Stimulated activated effector memory CD8-positive, alpha-beta T cell treated with anti-CD3 and anti-CD28 coated beads, Interleukin-12 subunit alpha, Interleukin-12 subunit beta, amount 100 ng/mL, for 72 hours (primary cell): Measurements from ENCODE around the gene KLHL22.
"Not testable (repeated sequence)": the region's sequence is repeated elsewhere in the genome, so short reads cannot be mapped to it uniquely, and the experiment has no call there.

Source experiments
- ATAC-seq: fragments of 150-1000 bp; cut with Tn5 transposase; 2 replicates; pipeline ENCODE4 v1.10.0; 2021
- DNase-seq, 2 donors: peaks; one replicate each; pipeline ENCODE4 v3.0.0; 2021 to 2022; ENCODE audit warnings: low spot score in 2 of 2
- H3K27ac Mint-ChIP-seq: one replicate; pipeline ENCODE4 v1.8.0; 2022; ENCODE audit warnings: mild to moderate bottlenecking, mixed read lengths
- H3K36me3 Mint-ChIP-seq: one replicate; pipeline ENCODE4 v1.8.0; 2022; ENCODE audit warnings: mild to moderate bottlenecking, mixed read lengths
- H3K4me1 Mint-ChIP-seq: one replicate; pipeline ENCODE4 v1.8.0; 2022; ENCODE audit warnings: mixed read lengths
- H3K4me3 Mint-ChIP-seq: one replicate; pipeline ENCODE4 v1.8.0; 2022; ENCODE audit warnings: mild to moderate bottlenecking, mixed read lengths
- H3K9me3 Mint-ChIP-seq: one replicate; pipeline ENCODE4 v1.8.0; 2022; ENCODE audit warnings: mixed read lengths

KLHL22 gene

GRCh38 chr22:20495861-20496681 is 476 bp upstream of the KLHL22 start:
- DNase-seq (peak; percentile 93 to 95), ATAC-seq (peak; percentile 97)
- no peaks in the 10 kb centered on the region for H3K9me3 Mint-ChIP-seq
- peaks cover 11% of the 10 kb centered on the region for H3K36me3 Mint-ChIP-seq
- peak overlapping the region; percentile 90 for H3K4me3 Mint-ChIP-seq
- peaks cover 34% of the 10 kb centered on the region for H3K4me1 Mint-ChIP-seq
- H3K27ac Mint-ChIP-seq, result peak overlapping the region; percentile 75

GRCh38 chr22:20491346-20491745 is 4.2 kb downstream of the KLHL22 start:
- no peak for DNase-seq
- Mint-ChIP-seq H3K4me3 (no peak overlapping the region), H3K4me1 (peaks cover 41% of the 10 kb centered on the region), H3K36me3 (peaks cover 6% of the 10 kb centered on the region), H3K27ac (no peak overlapping the region), H3K9me3 (no peaks in the 10 kb centered on the region)
- ATAC-seq, result no peak

- Mint-ChIP-seq H3K27ac (no peak overlapping the region), H3K36me3 (peaks cover 2% of the 10 kb centered on the region), H3K9me3 (no peaks in the 10 kb centered on the region), H3K4me1 (peaks cover 44% of the 10 kb centered on the region), H3K4me3 (no peak overlapping the region)
- no peak for DNase-seq
- no peak for ATAC-seq
These were observed 4.7 kb downstream of the KLHL22 start for GRCh38 chr22:20490941-20491307.

- no peaks in the 10 kb centered on the region for H3K9me3 Mint-ChIP-seq
- H3K4me1 Mint-ChIP-seq, result peaks cover 44% of the 10 kb centered on the region
- ATAC-seq (no peak), DNase-seq (no peak)
- no peak overlapping the region for H3K4me3 Mint-ChIP-seq
- no peak overlapping the region for H3K27ac Mint-ChIP-seq
- peaks cover 3% of the 10 kb centered on the region for H3K36me3 Mint-ChIP-seq
These were observed 5.2 kb downstream of the KLHL22 start for GRCh38 chr22:20490183-20490940.

- H3K36me3 Mint-ChIP-seq, result peaks cover 7% of the 10 kb centered on the region
- DNase-seq (no peak), ATAC-seq (no peak)
- H3K9me3 Mint-ChIP-seq, result no peaks in the 10 kb centered on the region
- peaks cover 38% of the 10 kb centered on the region for H3K4me1 Mint-ChIP-seq
- no peak overlapping the region for H3K27ac Mint-ChIP-seq
- H3K4me3 Mint-ChIP-seq, result no peak overlapping the region
These were observed 6.6 kb downstream of the KLHL22 start for GRCh38 chr22:20488946-20489345.

- Mint-ChIP-seq H3K27ac (peak overlapping the region; percentile 53), H3K36me3 (peaks cover 7% of the 10 kb centered on the region), H3K4me3 (no peak overlapping the region), H3K4me1 (peaks cover 33% of the 10 kb centered on the region), H3K9me3 (no peaks in the 10 kb centered on the region)
- ATAC-seq, result no peak
- no peak for DNase-seq
These were observed 7.9 kb downstream of the KLHL22 start for GRCh38 chr22:20487715-20488114.

- peaks cover 7% of the 10 kb centered on the region for H3K36me3 Mint-ChIP-seq
- H3K4me3 Mint-ChIP-seq, result no peak overlapping the region
- no peaks in the 10 kb centered on the region for H3K9me3 Mint-ChIP-seq
- ATAC-seq (no peak), DNase-seq (no peak)
- H3K27ac Mint-ChIP-seq, result peak overlapping the region; percentile 20
- peaks cover 21% of the 10 kb centered on the region for H3K4me1 Mint-ChIP-seq
These were observed 9.4 kb downstream of the KLHL22 start for GRCh38 chr22:20486229-20486628.

- Mint-ChIP-seq H3K4me1 (peaks cover 21% of the 10 kb centered on the region), H3K36me3 (peaks cover 7% of the 10 kb centered on the region), H3K9me3 (no peaks in the 10 kb centered on the region), H3K4me3 (no peak overlapping the region), H3K27ac (peak overlapping the region; percentile 3)
- ATAC-seq, result no peak
- DNase-seq, result no peak
These were observed 10.5 kb downstream of the KLHL22 start for GRCh38 chr22:20484948-20485683.

GRCh38 chr22:20483771-20484170 is 11.8 kb downstream of the KLHL22 start:
- Mint-ChIP-seq H3K4me1 (peaks cover 14% of the 10 kb centered on the region), H3K27ac (no peak overlapping the region), H3K4me3 (no peak overlapping the region), H3K36me3 (peaks cover 7% of the 10 kb centered on the region), H3K9me3 (no peaks in the 10 kb centered on the region)
- no peak for ATAC-seq
- DNase-seq, result no peak

GRCh38 chr22:20483143-20483506 is 12.5 kb downstream of the KLHL22 start:
- not testable (repeated sequence) for DNase-seq, H3K4me3 Mint-ChIP-seq, H3K9me3 Mint-ChIP-seq, ATAC-seq, H3K4me1 Mint-ChIP-seq, H3K36me3 Mint-ChIP-seq
- peak overlapping the region; percentile 43 for H3K27ac Mint-ChIP-seq

- no peaks in the 10 kb centered on the region for H3K4me1 Mint-ChIP-seq
- no peak overlapping the region for H3K27ac Mint-ChIP-seq
- H3K4me3 Mint-ChIP-seq, result no peak overlapping the region
- no peaks in the 10 kb centered on the region for H3K9me3 Mint-ChIP-seq
- no peak for DNase-seq
- ATAC-seq, result no peak
- H3K36me3 Mint-ChIP-seq, result no peaks in the 10 kb centered on the region
These were observed 15.9 kb downstream of the KLHL22 start for GRCh38 chr22:20479612-20480196.

GRCh38 chr22:20478059-20478458 is 17.5 kb downstream of the KLHL22 start:
- H3K27ac Mint-ChIP-seq, H3K4me3 Mint-ChIP-seq, H3K9me3 Mint-ChIP-seq, DNase-seq, H3K36me3 Mint-ChIP-seq, H3K4me1 Mint-ChIP-seq, ATAC-seq: not testable (repeated sequence)

- H3K9me3 Mint-ChIP-seq, H3K36me3 Mint-ChIP-seq, ATAC-seq, H3K27ac Mint-ChIP-seq, H3K4me1 Mint-ChIP-seq, DNase-seq, H3K4me3 Mint-ChIP-seq: not testable (repeated sequence)
These were observed 20.0 kb downstream of the KLHL22 start for GRCh38 chr22:20475569-20475968.

GRCh38 chr22:20475115-20475436 is 20.5 kb downstream of the KLHL22 start:
- DNase-seq (no peak), ATAC-seq (no peak)
- H3K27ac Mint-ChIP-seq, result no peak overlapping the region
- no peaks in the 10 kb centered on the region for H3K4me1 Mint-ChIP-seq
- peaks cover 11% of the 10 kb centered on the region for H3K36me3 Mint-ChIP-seq
- no peaks in the 10 kb centered on the region for H3K9me3 Mint-ChIP-seq
- no peak overlapping the region for H3K4me3 Mint-ChIP-seq

- no peak overlapping the region for H3K4me3 Mint-ChIP-seq
- ATAC-seq (no peak), DNase-seq (no peak)
- H3K27ac Mint-ChIP-seq, result no peak overlapping the region
- no peaks in the 10 kb centered on the region for H3K9me3 Mint-ChIP-seq
- peaks cover 17% of the 10 kb centered on the region for H3K36me3 Mint-ChIP-seq
- H3K4me1 Mint-ChIP-seq, result peaks cover 11% of the 10 kb centered on the region
These were observed 22.8 kb downstream of the KLHL22 start for GRCh38 chr22:20472629-20473442.
